BE2C (cell line): ENCODE results near the gene STK4.

Experiments
- DNase-seq: peaks from one replicate; pipeline ENCODE4 v3.0.0-alpha.2; 2020
- H3K27me3 ChIP-seq: fragments of 250-450 bp; sonication (Bioruptor Pico); 2 replicates; pipeline ENCODE4 v1.5.1; 2020; ENCODE audit warnings: mild to moderate bottlenecking
- H3K36me3 ChIP-seq: fragments of 250-450 bp; sonication (Bioruptor Pico); 2 replicates; pipeline ENCODE4 v1.5.1; 2020; ENCODE audit warnings: mild to moderate bottlenecking
- H3K4me1 ChIP-seq: fragments of 250-450 bp; sonication (Bioruptor Pico); 2 replicates; pipeline ENCODE4 v1.5.1; 2020
- H3K4me3 ChIP-seq: 2 replicates; pipeline ENCODE4 v1.5.1; 2011; ENCODE audit warnings: low read depth, low read length
- H3K9me3 ChIP-seq: fragments of 250-450 bp; sonication (Bioruptor Pico); 2 replicates; pipeline ENCODE4 v1.5.1; 2020
- TF ChIP-seq, protein P1 (sequence below): IDR thresholded peaks from 2 replicates; pipeline ENCODE4 v1.5.1; 2012; ENCODE audit warnings: mild to moderate bottlenecking, low read depth, low read length

STK4 gene

DNA sequence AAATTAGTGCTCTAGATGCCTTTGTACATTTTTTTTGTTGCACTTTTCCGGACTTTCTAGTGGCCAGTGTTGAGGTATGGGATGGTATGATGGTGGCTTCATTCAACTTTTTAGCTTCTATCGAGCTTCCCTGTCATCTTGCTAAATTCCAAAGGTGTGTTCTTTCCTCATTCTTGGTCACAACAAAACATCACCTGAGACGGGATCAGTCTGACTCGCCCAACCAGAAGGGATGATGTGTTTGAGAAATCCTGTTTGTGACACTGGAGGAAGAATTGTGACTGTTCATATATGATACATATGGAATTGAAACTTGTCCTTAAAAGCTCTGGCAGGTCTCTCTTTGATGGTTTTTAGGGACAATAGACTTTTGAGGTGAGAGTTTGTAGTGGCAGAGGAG is 100.8 kb downstream of the STK4 start:
- no peaks in the 10 kb centered on the region for H3K9me3 ChIP-seq
- H3K36me3 ChIP-seq: no peaks in the 10 kb centered on the region
- TF ChIP-seq, protein P1, sequence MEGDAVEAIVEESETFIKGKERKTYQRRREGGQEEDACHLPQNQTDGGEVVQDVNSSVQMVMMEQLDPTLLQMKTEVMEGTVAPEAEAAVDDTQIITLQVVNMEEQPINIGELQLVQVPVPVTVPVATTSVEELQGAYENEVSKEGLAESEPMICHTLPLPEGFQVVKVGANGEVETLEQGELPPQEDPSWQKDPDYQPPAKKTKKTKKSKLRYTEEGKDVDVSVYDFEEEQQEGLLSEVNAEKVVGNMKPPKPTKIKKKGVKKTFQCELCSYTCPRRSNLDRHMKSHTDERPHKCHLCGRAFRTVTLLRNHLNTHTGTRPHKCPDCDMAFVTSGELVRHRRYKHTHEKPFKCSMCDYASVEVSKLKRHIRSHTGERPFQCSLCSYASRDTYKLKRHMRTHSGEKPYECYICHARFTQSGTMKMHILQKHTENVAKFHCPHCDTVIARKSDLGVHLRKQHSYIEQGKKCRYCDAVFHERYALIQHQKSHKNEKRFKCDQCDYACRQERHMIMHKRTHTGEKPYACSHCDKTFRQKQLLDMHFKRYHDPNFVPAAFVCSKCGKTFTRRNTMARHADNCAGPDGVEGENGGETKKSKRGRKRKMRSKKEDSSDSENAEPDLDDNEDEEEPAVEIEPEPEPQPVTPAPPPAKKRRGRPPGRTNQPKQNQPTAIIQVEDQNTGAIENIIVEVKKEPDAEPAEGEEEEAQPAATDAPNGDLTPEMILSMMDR: no peak
- H3K4me3 ChIP-seq: no peak overlapping the region
- no peak for DNase-seq
- peaks cover 2% of the 10 kb centered on the region; the same call in 1 of the 2 replicates for H3K4me1 ChIP-seq
- no peaks in the 10 kb centered on the region for H3K27me3 ChIP-seq

DNA sequence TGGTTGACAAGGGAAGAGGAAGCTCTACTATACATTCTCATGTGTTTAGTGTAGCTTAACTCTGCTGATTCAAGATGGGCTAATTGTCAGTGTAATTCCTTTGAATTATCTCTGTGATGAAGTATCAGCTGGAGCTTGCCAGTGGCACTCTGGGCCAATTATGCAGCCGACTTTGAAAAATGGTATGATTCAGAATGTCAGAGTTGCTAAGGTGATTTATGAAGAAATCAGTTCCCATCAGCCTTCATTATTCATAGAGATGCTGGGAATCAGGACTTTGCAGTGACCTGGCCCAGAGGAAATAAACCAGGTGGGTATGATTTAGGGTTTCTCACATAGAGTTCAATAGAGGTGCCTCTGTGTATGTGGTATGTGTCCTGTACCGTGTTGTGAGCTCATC is 101.2 kb downstream of the STK4 start:
- Histone ChIP-seq H3K4me1 (peaks cover 2% of the 10 kb centered on the region; the same call in 1 of the 2 replicates), H3K36me3 (no peaks in the 10 kb centered on the region), H3K27me3 (no peaks in the 10 kb centered on the region), H3K4me3 (no peak overlapping the region), H3K9me3 (no peaks in the 10 kb centered on the region)
- TF ChIP-seq, protein P1: no peak
- no peak for DNase-seq

GRCh38 chr20:45069261-45069660 is 102.9 kb downstream of the STK4 start:
- Histone ChIP-seq H3K4me1 (peaks cover 2% of the 10 kb centered on the region; the same call in 1 of the 2 replicates), H3K9me3 (no peaks in the 10 kb centered on the region), H3K36me3 (no peaks in the 10 kb centered on the region), H3K27me3 (no peaks in the 10 kb centered on the region), H3K4me3 (no peak overlapping the region)
- TF ChIP-seq, protein P1: no peak
- DNase-seq: no peak

DNA sequence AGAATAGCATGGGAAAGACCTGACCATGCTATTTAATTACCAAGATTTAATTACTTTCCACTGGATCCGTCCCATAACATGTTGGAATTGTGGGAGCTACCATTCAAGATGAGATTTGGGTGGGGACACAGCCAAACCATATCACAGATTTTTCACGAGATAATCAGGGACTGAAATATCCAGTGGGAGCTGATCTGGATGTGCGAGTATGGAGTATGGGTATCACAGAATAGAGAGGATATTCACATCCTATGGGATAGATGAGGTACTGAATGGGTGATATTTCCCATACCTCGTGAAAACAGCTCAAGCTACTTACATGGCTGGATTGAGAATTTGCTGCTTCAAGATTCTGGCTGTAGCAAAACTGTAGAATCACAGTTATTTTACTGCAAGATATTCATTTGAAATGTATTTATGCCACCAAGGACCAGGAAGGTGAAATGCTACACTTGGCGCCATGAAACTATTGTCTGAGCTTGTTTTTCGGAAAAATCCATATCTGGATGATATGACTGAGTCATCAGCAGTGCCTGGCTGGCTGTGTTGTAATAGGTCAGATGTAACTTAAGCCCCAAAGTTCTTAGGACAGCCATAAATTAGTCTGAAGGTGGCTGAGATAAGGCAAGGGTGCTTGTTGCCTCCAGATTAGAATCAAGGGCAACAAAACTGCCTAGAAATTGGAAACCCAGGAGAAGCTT is 104.8 kb downstream of the STK4 start:
- Histone ChIP-seq H3K4me1 (peaks cover 2% of the 10 kb centered on the region; the same call in 1 of the 2 replicates), H3K36me3 (no peaks in the 10 kb centered on the region), H3K9me3 (no peaks in the 10 kb centered on the region), H3K27me3 (no peaks in the 10 kb centered on the region), H3K4me3 (no peak overlapping the region)
- no peak for DNase-seq
- TF ChIP-seq, protein P1: no peak

GRCh38 chr20:45072066-45072465 is 105.8 kb downstream of the STK4 start:
- peaks cover 2% of the 10 kb centered on the region; the same call in 1 of the 2 replicates for H3K4me1 ChIP-seq
- no peaks in the 10 kb centered on the region for H3K27me3 ChIP-seq
- no peak for DNase-seq
- H3K9me3 ChIP-seq: no peaks in the 10 kb centered on the region
- H3K4me3 ChIP-seq: no peak overlapping the region
- TF ChIP-seq, protein P1: no peak
- no peaks in the 10 kb centered on the region for H3K36me3 ChIP-seq

GRCh38 chr20:45073221-45073620 is 106.9 kb downstream of the STK4 start:
- Histone ChIP-seq H3K4me1 (peaks cover 2% of the 10 kb centered on the region; the same call in 1 of the 2 replicates), H3K27me3 (no peaks in the 10 kb centered on the region), H3K4me3 (no peak overlapping the region), H3K36me3 (no peaks in the 10 kb centered on the region), H3K9me3 (no peaks in the 10 kb centered on the region)
- no peak for DNase-seq
- TF ChIP-seq, protein P1: no peak
